H1 (cell line): ENCODE data around the gene WFDC8. TPM values are rescaled to one million over a fixed set of nuclear protein-coding genes. Genes with fewer than 3 reads are reported as not detected.

Source experiments
- CTCF ChIA-PET: fragments of 300-600 bp; sonication (Branson Sonifier 250); formaldehyde crosslinking; loops from one replicate; lab custom pipeline; 2021; ENCODE audit not compliant: partially characterized antibody; lab: Charles Lee
- POLR2A ChIA-PET: fragments of 300-600 bp; sonication (Branson Sonifier 250); formaldehyde crosslinking; loops from one replicate; lab custom pipeline; 2021; ENCODE audit warnings: inconsistent platforms; ENCODE audit not compliant: partially characterized antibody; lab: Charles Lee
- DNase-seq, 2 experiments: peaks; one replicate each; pipeline versions ENCODE4 v3.0.0 to v3.0.0-alpha.2; 2010 to 2022; ENCODE audit warnings: low spot score in 2 of 2, low read depth in 1 of 2, mixed read lengths in 1 of 2
- FAIRE-seq: peaks from 2 replicates; lab custom pipeline; 2011; peaks lifted over from hg19 to GRCh38; lab: Jason Lieb, UNC
- H2AFZ ChIP-seq: 2 replicates; pipeline ENCODE4 v1.8.1; 2012; ENCODE audit warnings: low read length, inconsistent platforms
- H2AK5ac ChIP-seq: 2 replicates; pipeline ENCODE4 v1.6.1; 2013; ENCODE audit warnings: low read depth, low read length
- H2BK120ac ChIP-seq: replicated peaks from 2 replicates; pipeline ENCODE3; 2013; ENCODE audit warnings: low read depth, low read length, inconsistent platforms
- H2BK12ac ChIP-seq: 2 replicates; pipeline ENCODE4 v1.6.1; 2013; ENCODE audit warnings: low read depth, low read length
- H2BK15ac ChIP-seq: 2 replicates; pipeline ENCODE4 v1.6.1; 2013; ENCODE audit warnings: low read length
- H2BK20ac ChIP-seq: 2 replicates; pipeline ENCODE4 v1.6.1; 2013; ENCODE audit warnings: low read length
- H2BK5ac ChIP-seq: 2 replicates; pipeline ENCODE4 v1.6.1; 2013; ENCODE audit warnings: low read depth, low read length
- H3K14ac ChIP-seq: 2 replicates; pipeline ENCODE4 v1.6.1; 2013; ENCODE audit warnings: inconsistent platforms; ENCODE audit not compliant: insufficient read length
- H3K18ac ChIP-seq: 2 replicates; pipeline ENCODE4 v1.6.1; 2013; ENCODE audit warnings: low read length; ENCODE audit errors: extremely low read depth
- H3K23ac ChIP-seq: 2 replicates; pipeline ENCODE4 v1.6.1; 2013; ENCODE audit warnings: inconsistent platforms; ENCODE audit not compliant: insufficient read length
- H3K23me2 ChIP-seq: 2 replicates; pipeline ENCODE4 v1.6.1; 2013; ENCODE audit warnings: low read depth, low read length
- H3K27ac ChIP-seq: 2 replicates; pipeline ENCODE4 v1.6.1; 2011; ENCODE audit warnings: low read depth, low read length, inconsistent platforms
- H3K27me3 ChIP-seq, 4 experiments: replicated peaks in 1 of 4; 1 replicate in 1 of 4; 2 replicates in 3 of 4; pipeline versions ENCODE4 v1.6.1 to v1.8.1; 2011 to 2013; ENCODE audit warnings: low read length in 3 of 4, mild to moderate bottlenecking in 3 of 4, inconsistent platforms in 2 of 4, mixed read lengths in 2 of 4, moderate library complexity in 1 of 4; ENCODE audit not compliant: control insufficient read depth in 3 of 4, insufficient read depth in 3 of 4; ENCODE audit errors: extremely low read depth in 1 of 4
- H3K36me3 ChIP-seq, 4 experiments: 2 replicates each; pipeline versions ENCODE4 v1.6.1 to v1.8.1; 2011 to 2013; ENCODE audit warnings: mild to moderate bottlenecking in 4 of 4, low read length in 3 of 4, moderate library complexity in 2 of 4, control low read depth in 1 of 4, inconsistent platforms in 1 of 4; ENCODE audit not compliant: insufficient read depth in 4 of 4, control insufficient read depth in 2 of 4
- H3K4ac ChIP-seq: replicated peaks from 2 replicates; pipeline ENCODE3; 2013; ENCODE audit warnings: low read length, low read depth, mixed read lengths, inconsistent platforms; ENCODE audit not compliant: insufficient read length
- H3K4me1 ChIP-seq, 4 experiments: replicated peaks in 1 of 4; 1 replicate in 1 of 4; 2 replicates in 3 of 4; pipeline versions ENCODE4 v1.6.1 to v1.8.1; 2011 to 2013; ENCODE audit warnings: low read length in 3 of 4, inconsistent platforms in 2 of 4, mixed read lengths in 1 of 4; ENCODE audit not compliant: insufficient read depth in 4 of 4, control insufficient read depth in 3 of 4
- H3K4me2 ChIP-seq, 2 experiments: 2 replicates each; pipeline versions ENCODE4 v1.6.1 to v1.8.1; 2011 to 2013; ENCODE audit warnings: low read depth in 2 of 2, low read length in 2 of 2, control low read depth in 1 of 2, inconsistent platforms in 1 of 2, mild to moderate bottlenecking in 1 of 2; ENCODE audit not compliant: insufficient read depth in 1 of 2
- H3K4me3 ChIP-seq, 4 experiments: fragments of 200-600, 300-600 bp in 1 of 4; sonication (generic), shearing (Covaris generic), sonication (Bioruptor Twin) in 1 of 4; 2 replicates each; pipeline versions ENCODE4 v1.5.1 to v1.8.1; 2011 to 2016; ENCODE audit warnings: low read length in 4 of 4, low read depth in 3 of 4, control low read depth in 2 of 4, inconsistent platforms in 2 of 4, mild to moderate bottlenecking in 2 of 4, mixed read lengths in 1 of 4, moderate library complexity in 1 of 4; ENCODE audit not compliant: insufficient read depth in 2 of 4; ENCODE audit errors: extremely low read depth in 1 of 4
- H3K56ac ChIP-seq: replicated peaks from 2 replicates; pipeline ENCODE3; 2013; ENCODE audit warnings: low read depth, mild to moderate bottlenecking, mixed read lengths, low read length, inconsistent platforms; ENCODE audit not compliant: insufficient read length
- H3K79me1 ChIP-seq: 2 replicates; pipeline ENCODE4 v1.6.1; 2013; ENCODE audit warnings: low read depth, low read length, control low read depth
- H3K79me2 ChIP-seq, 2 experiments: 2 replicates each; pipeline versions ENCODE4 v1.6.1 to v1.8.1; 2012 to 2013; ENCODE audit warnings: low read length in 2 of 2, mild to moderate bottlenecking in 2 of 2, inconsistent platforms in 1 of 2; ENCODE audit not compliant: insufficient read depth in 2 of 2, control insufficient read depth in 1 of 2
- H3K9ac ChIP-seq, 4 experiments: replicated peaks in 1 of 4; 1 replicate in 1 of 4; 2 replicates in 3 of 4; pipeline versions ENCODE4 v1.6.1 to v1.8.1; 2011 to 2013; ENCODE audit warnings: low read depth in 3 of 4, low read length in 3 of 4, control low read depth in 2 of 4, mild to moderate bottlenecking in 2 of 4, moderate library complexity in 2 of 4, inconsistent platforms in 1 of 4; ENCODE audit errors: extremely low read depth in 1 of 4
- H3K9me3 ChIP-seq, 2 experiments: 2 replicates each; pipeline versions ENCODE4 v1.6.1 to v1.8.1; 2012 to 2013; ENCODE audit warnings: mild to moderate bottlenecking in 2 of 2, moderate library complexity in 2 of 2, control low read depth in 1 of 2, inconsistent platforms in 1 of 2, low read depth in 1 of 2, low read length in 1 of 2, mixed read lengths in 1 of 2; ENCODE audit not compliant: insufficient read depth in 2 of 2
- H4K20me1 ChIP-seq, 2 experiments: replicated peaks in 1 of 2; 2 replicates each; pipeline versions ENCODE3 to v1.8.1; 2011 to 2013; ENCODE audit warnings: inconsistent platforms in 2 of 2, low read length in 2 of 2, mild to moderate bottlenecking in 1 of 2; ENCODE audit not compliant: insufficient read depth in 2 of 2, control insufficient read depth in 1 of 2
- H4K5ac ChIP-seq: 2 replicates; pipeline ENCODE4 v1.6.1; 2013; ENCODE audit warnings: low read length, low read depth, mixed read lengths, inconsistent platforms; ENCODE audit not compliant: insufficient read length
- H4K8ac ChIP-seq: 2 replicates; pipeline ENCODE4 v1.8.0; 2013; ENCODE audit warnings: mild to moderate bottlenecking, moderate library complexity, low read length, inconsistent platforms; ENCODE audit not compliant: insufficient read depth; ENCODE audit errors: extremely low read depth
- H4K91ac ChIP-seq: replicated peaks from 2 replicates; pipeline ENCODE3; 2013; ENCODE audit warnings: low read length, mixed read lengths, inconsistent platforms; ENCODE audit not compliant: insufficient read length
- ASH2L ChIP-seq: fragments of 200-600, 300-600 bp; sonication (generic); IDR thresholded peaks from one replicate; pipeline ENCODE4 v1.7.1; 2017; ENCODE audit warnings: low read length
- CBX5 ChIP-seq: fragments of 300-800, 300-1000 bp; sonication (generic); IDR thresholded peaks from 2 replicates; pipeline ENCODE4 v1.7.1; 2016; ENCODE audit warnings: antibody characterized with exemption, low read length, low read depth
- CHD1 ChIP-seq: IDR thresholded peaks from 2 replicates; pipeline ENCODE4 v1.6.1; 2012; ENCODE audit warnings: low read depth, low read length, improper control_type of control experiment
- CHD2 ChIP-seq: IDR thresholded peaks from 2 replicates; pipeline ENCODE4 v1.6.1; 2012; ENCODE audit warnings: low read length, improper control_type of control experiment
- CREB1 ChIP-seq: IDR thresholded peaks from 2 replicates; pipeline ENCODE4 v1.6.1; 2012; ENCODE audit warnings: inconsistent platforms
- CTBP2 ChIP-seq: IDR thresholded peaks from 2 replicates; pipeline ENCODE4 v1.7.0; 2011; ENCODE audit warnings: borderline replicate concordance, mild to moderate bottlenecking, moderate library complexity, mixed read lengths, low read length; ENCODE audit not compliant: insufficient read depth, insufficient read length
- EGR1 ChIP-seq: IDR thresholded peaks from 2 replicates; pipeline ENCODE4 v1.6.1; 2011; ENCODE audit warnings: low read depth, low read length, borderline replicate concordance
- EZH2 ChIP-seq: fragments of 200-600 bp; sonication (generic); IDR thresholded peaks from 2 replicates; pipeline ENCODE4 v1.7.1; 2012; ENCODE audit warnings: low read depth, mild to moderate bottlenecking, moderate library complexity, low read length, inconsistent platforms; ENCODE audit not compliant: severe bottlenecking
- HDAC2 ChIP-seq, 2 experiments: fragments of 300-600 bp in 1 of 2; sonication (generic) in 1 of 2; IDR thresholded peaks; 2 replicates each; pipeline ENCODE4 v1.6.1; 2011 to 2012; ENCODE audit warnings: low read depth in 2 of 2, low read length in 2 of 2, mild to moderate bottlenecking in 2 of 2, moderate library complexity in 2 of 2, borderline replicate concordance in 1 of 2, inconsistent platforms in 1 of 2
- JUN ChIP-seq: IDR thresholded peaks from 2 replicates; pipeline ENCODE4 v1.6.1; 2011; ENCODE audit warnings: low read depth, mild to moderate bottlenecking, improper control_type of control experiment, low read length
- JUND ChIP-seq: IDR thresholded peaks from 2 replicates; pipeline ENCODE4 v1.6.1; 2011; ENCODE audit warnings: mild to moderate bottlenecking, improper control_type of control experiment, low read length
- RNF2 ChIP-seq: fragments of 200-900, 300-1000 bp; sonication (generic); IDR thresholded peaks from 2 replicates; pipeline ENCODE4 v1.7.1; 2016; ENCODE audit warnings: borderline replicate concordance, low read depth, mild to moderate bottlenecking, antibody characterized with exemption, low read length; ENCODE audit not compliant: poor library complexity, severe bottlenecking; ENCODE audit errors: missing control alignments
- SIX5 ChIP-seq: IDR thresholded peaks from 2 replicates; pipeline ENCODE4 v1.6.1; 2011; ENCODE audit warnings: mild to moderate bottlenecking, low read depth, low read length
- SP1 ChIP-seq: IDR thresholded peaks from 2 replicates; pipeline ENCODE4 v1.6.1; 2011; ENCODE audit warnings: low read depth, low read length
- TBP ChIP-seq: IDR thresholded peaks from 2 replicates; pipeline ENCODE4 v1.6.1; 2011; ENCODE audit warnings: low read depth, low read length, improper control_type of control experiment
- YY1 ChIP-seq: IDR thresholded peaks from 2 replicates; pipeline ENCODE4 v1.6.1; 2011; ENCODE audit warnings: low read depth, mild to moderate bottlenecking, low read length
- WGBS, 2 experiments: shearing (Covaris generic) in 1 of 2; methylation state at CpG; one replicate each; pipeline versions ENCODE4 v1.1.6 to v1.1.7; 2013 to 2015; ENCODE audit warnings: low lambda C conversion rate in 2 of 2, mixed read lengths in 2 of 2, inconsistent platforms in 1 of 2, low coverage in 1 of 2, missing lambda C conversion rate in 1 of 2; ENCODE audit not compliant: insufficient replicate concordance in 2 of 2, insufficient coverage in 1 of 2, insufficient read length in 1 of 2; ENCODE audit errors: extremely low coverage in 1 of 2, missing lambda C conversion rate in 1 of 2; 5-methylcytosine and 5-hydroxymethylcytosine counted together
- polyA plus RNA-seq, 7 experiments: library from polyadenylated mRNA; depleted of rRNA in 3 of 7; stranded (reverse) in 5 of 7; unstranded in 2 of 7; fragments of >200 nt in 5 of 7; fragments of 200-250 nt in 2 of 7; gene quantifications; 1 replicate in 5 of 7; 2 replicates in 1 of 7; 4 replicates in 1 of 7; pipeline versions ENCODE4 v1.2.1 to v1.2.3, GENCODE V29; 2011 to 2013; ENCODE audit warnings: missing spikeins in 2 of 7, mixed read lengths in 2 of 7
- total RNA-seq: library from RNA; stranded (reverse); fragmentation: NEBNext Ultra II Directional; extraction: Animal tissue kit (Norgen Biotek cat#: 25700); gene quantifications from 2 replicates; pipeline ENCODE4 v1.2.1, GENCODE V29; 2021

The WFDC8 gene
- total and polyA plus RNA-seq, 2 of the 8 experiments (the other 6 are each of a cell fraction or from before 2014, with no cell fraction given) = not detected

GRCh38 chr20:45527294-45527693, 51.8 kb downstream of the WFDC8 start:
- Histone ChIP-seq H2BK120ac (no peak overlapping the region), H4K5ac (no peak overlapping the region), H3K56ac (no peak overlapping the region), H3K23ac (no peak overlapping the region), H2AK5ac (no peak overlapping the region), H2BK5ac (no peak overlapping the region), H3K9ac (no peak overlapping the region), H4K20me1 (no peaks in the 10 kb centered on the region), H3K79me2 (no peaks in the 10 kb centered on the region), H3K18ac (no peak overlapping the region), H3K4ac (no peak overlapping the region), H2BK20ac (no peak overlapping the region), H4K8ac (no peak overlapping the region), H3K27me3 (no peaks in the 10 kb centered on the region), H3K4me1 (no peaks in the 10 kb centered on the region), H3K9me3 (no peaks in the 10 kb centered on the region), H3K14ac (no peak overlapping the region), H2AFZ (no peak overlapping the region), H3K4me2 (no peak overlapping the region), H3K23me2 (no peaks in the 10 kb centered on the region), H4K91ac (no peak overlapping the region), H3K27ac (no peak overlapping the region), H2BK12ac (no peak overlapping the region), H2BK15ac (no peak overlapping the region), H3K4me3 (no peak overlapping the region), H3K79me1 (no peaks in the 10 kb centered on the region), H3K36me3 (no peaks in the 10 kb centered on the region)
- POLR2A ChIA-PET = no interaction called here
- FAIRE-seq = no peak
- no peak for DNase-seq
- CTCF ChIA-PET = no interaction called here
- WGBS, 2 experiments = 87% methylated on average over 4 of the region's 4 CpGs; no CpG with 5 or more reads in 1 of the 2 experiments
- no peak for TF ChIP-seq CHD1
- no peak for TF ChIP-seq CBX5
- no peak for TF ChIP-seq TBP
- no peak for TF ChIP-seq SP1
- TF ChIP-seq JUND = no peak
- no peak for TF ChIP-seq CREB1
- no peak for TF ChIP-seq RNF2
- no peak for TF ChIP-seq EGR1
- TF ChIP-seq JUN = no peak
- no peak for TF ChIP-seq EZH2
- TF ChIP-seq CHD2 = no peak
- TF ChIP-seq SIX5 = no peak
- no peak for TF ChIP-seq ASH2L
- no peak for TF ChIP-seq CTBP2
- no peak for TF ChIP-seq YY1
- no peak for TF ChIP-seq HDAC2 (IDR thresholded peaks at IDR 0.05; ENCODE audit: borderline replicate concordance in 1 of 2, low read depth in 2 of 2, low read length in 2 of 2)
